Prostate gland (tissue), 2 donors: Measurements from ENCODE around the gene BEND6.

Experiments
- CTCF ChIP-seq, 4 experiments: fragments of 200-600 bp in 2 of 4; fragments of 450-650 bp in 2 of 4; sonication (generic) in 2 of 4; IDR thresholded peaks; 1 replicate in 3 of 4; 2 replicates in 1 of 4; pipeline ENCODE4 v1.5.1; 2016 to 2019; ENCODE audit warnings: antibody characterized with exemption in 4 of 4, mild to moderate bottlenecking in 2 of 4, moderate library complexity in 2 of 4
- POLR2AphosphoS5 ChIP-seq: sonication (generic); formaldehyde crosslinking; IDR thresholded peaks from one replicate; pipeline ENCODE4 v1.6.1; 2017; ENCODE audit warnings: antibody characterized with exemption

DNA sequence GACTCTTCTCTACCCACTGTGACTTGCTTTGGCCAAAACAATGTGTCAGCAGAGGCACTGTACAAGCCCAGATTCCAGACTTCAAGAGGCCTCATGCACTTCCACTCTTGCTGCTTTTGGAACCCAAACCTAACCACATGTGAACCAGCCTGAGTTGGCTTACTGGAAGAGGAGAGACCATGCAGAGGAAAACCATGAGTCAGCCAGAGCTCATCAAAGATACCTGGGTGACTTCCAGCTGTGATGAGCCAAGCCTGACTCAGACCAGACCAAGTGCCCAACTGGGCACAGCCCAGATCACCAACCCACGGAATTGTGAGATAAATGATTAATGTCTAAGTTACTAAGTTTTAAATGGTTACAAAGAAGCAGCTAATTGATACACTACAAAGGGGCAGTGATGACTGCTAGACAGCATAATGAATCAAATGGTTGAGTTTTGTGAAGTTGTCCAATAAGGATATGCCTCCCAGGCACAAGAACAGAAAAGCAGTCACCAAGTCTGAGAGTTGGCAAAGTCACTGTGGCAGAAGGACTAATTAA is 16.2 kb upstream of the BEND6 start:
- TF ChIP-seq CTCF (IDR thresholded peaks at IDR 0.05) (no peak), POLR2AphosphoS5 (no peak)
